Activated T-helper 17 cell treated with anti-CD3 and anti-CD28 coated beads, Interleukin-2, amount 50 U/mL, for 72 hours (primary cell): ENCODE results near the gene SUMF2. TPM values are rescaled to one million over a fixed set of nuclear protein-coding genes. Genes with fewer than 3 reads are reported as not detected.
"Not testable (repeated sequence)": the region's sequence is repeated elsewhere in the genome, so short reads cannot be mapped to it uniquely, and the experiment has no call there.

ENCODE experiments used
- ATAC-seq: fragments of 150-1000 bp; cut with Tn5 transposase; replicated peaks from 2 replicates; pipeline ENCODE4 v1.10.0; 2021; ENCODE audit warnings: mild to moderate bottlenecking, moderate library complexity
- H3K27ac Mint-ChIP-seq: one replicate; pipeline ENCODE4 v1.8.0; 2022; ENCODE audit warnings: mixed read lengths
- H3K27me3 Mint-ChIP-seq: one replicate; pipeline ENCODE4 v1.8.0; 2022; ENCODE audit warnings: mixed read lengths
- H3K36me3 Mint-ChIP-seq: one replicate; pipeline ENCODE4 v1.8.0; 2022; ENCODE audit warnings: low read depth, mild to moderate bottlenecking, mixed read lengths
- H3K4me1 Mint-ChIP-seq: one replicate; pipeline ENCODE4 v1.8.0; 2022; ENCODE audit warnings: mixed read lengths
- H3K4me3 Mint-ChIP-seq: one replicate; pipeline ENCODE4 v1.8.0; 2022; ENCODE audit warnings: mild to moderate bottlenecking, mixed read lengths
- H3K9me3 Mint-ChIP-seq: one replicate; pipeline ENCODE4 v1.8.0; 2022; ENCODE audit warnings: mixed read lengths
- total RNA-seq, 2 donors: library from RNA; stranded (reverse); gene quantifications; one replicate each; pipeline ENCODE4 v1.2.3, GENCODE V29; 2022

The SUMF2 gene
- 10 to 100 TPM; 88.2 to 89.6 TPM for total RNA-seq

DNA sequence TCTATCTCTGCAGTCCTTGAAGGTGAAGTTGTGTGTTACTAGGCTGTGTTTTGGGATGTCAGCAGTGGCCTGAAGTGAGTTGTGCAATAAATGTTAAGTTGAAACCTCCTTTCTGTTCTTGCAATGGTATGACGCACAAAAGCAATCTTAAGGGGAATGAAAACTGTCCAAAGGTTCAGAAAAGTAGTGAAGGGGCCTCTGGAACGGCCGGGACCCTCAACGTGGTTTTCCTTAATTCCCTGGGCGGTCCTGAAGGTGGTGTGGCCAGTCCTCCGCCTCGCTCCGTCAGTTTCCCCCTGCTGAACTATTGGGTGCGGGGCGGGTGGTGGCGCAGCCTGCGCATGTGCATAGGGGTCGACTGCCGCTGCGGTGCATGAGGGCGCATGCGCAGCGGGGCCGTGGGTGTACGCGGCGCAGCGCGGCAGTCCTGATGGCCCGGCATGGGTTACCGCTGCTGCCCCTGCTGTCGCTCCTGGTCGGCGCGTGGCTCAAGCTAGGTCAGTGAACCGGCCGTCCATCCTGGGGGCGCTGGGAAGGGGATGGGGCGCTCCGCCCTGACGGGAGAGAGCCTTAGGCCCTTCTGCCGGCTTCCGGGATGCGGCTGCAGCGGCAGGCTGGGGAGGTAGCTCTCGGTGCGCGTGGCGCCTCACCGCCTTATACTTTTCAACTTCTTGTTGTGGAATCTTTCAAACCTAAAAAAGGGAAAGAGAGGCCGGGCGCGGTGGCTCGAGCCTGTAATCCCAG, at the start of gene SUMF2:
TSS of gene SUMF2 (plus strand) at position 405 of the 744 bp plus-strand sequence. CDS start at position 431, 26 bp downstream.
- no peaks in the 10 kb centered on the region for H3K9me3 Mint-ChIP-seq
- no peaks in the 10 kb centered on the region for H3K27me3 Mint-ChIP-seq
- peaks cover 27% of the 10 kb centered on the region for H3K4me1 Mint-ChIP-seq
- H3K36me3 Mint-ChIP-seq: peaks cover 79% of the 10 kb centered on the region
- H3K4me3 Mint-ChIP-seq: peak within 1 kb of the TSS; percentile 92
- peak within 1 kb of the TSS; percentile 97 for H3K27ac Mint-ChIP-seq
- ATAC-seq: peak; percentile 93

DNA sequence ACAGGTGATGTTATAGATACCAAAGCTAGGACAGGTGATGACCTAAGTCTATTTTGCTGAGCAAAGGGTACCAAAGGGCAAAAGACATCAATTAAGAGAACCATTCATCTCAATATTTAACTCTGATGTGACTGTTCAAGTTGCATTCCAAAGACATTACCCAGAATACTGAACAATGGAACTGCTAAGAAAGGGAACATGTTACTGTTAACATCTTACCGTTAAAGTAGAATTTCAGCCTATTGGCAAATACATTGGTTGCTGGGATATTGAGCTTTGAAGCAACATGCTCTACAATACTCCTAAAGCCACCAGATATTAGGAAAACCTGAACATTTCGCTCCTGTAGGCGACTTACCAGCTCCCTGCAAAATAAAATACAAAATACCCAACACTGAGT, 47.1 kb upstream of the SUMF2 start:
- not testable (repeated sequence) for H3K4me1 Mint-ChIP-seq, H3K9me3 Mint-ChIP-seq, H3K27me3 Mint-ChIP-seq, H3K27ac Mint-ChIP-seq, ATAC-seq, H3K4me3 Mint-ChIP-seq
- peaks cover 49% of the 10 kb centered on the region for H3K36me3 Mint-ChIP-seq

DNA sequence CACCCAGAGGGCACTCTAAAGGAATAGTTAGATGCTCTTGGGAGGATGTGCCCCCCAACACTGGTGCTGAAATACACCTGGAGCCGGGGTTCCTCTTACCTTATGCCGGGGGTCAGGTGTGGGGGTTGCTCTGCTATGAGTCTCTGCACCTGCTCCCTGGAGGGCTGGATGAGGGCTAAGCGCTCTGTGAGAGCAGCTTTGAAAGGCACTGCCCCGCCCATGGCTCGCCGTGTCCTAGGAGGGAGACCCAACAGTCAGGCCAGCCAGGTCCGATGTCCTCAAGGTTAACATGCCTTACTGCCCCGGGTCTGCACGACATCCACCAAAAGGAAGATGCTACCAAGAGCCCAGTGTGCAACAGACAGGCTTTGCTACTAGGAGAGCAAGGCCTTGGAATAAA, 44.6 kb upstream of the SUMF2 start:
- Mint-ChIP-seq H3K27me3 (no peaks in the 10 kb centered on the region), H3K9me3 (no peaks in the 10 kb centered on the region), H3K4me3 (no peak overlapping the region), H3K4me1 (no peaks in the 10 kb centered on the region), H3K36me3 (peaks cover 31% of the 10 kb centered on the region), H3K27ac (no peak overlapping the region)
- no peak for ATAC-seq

DNA sequence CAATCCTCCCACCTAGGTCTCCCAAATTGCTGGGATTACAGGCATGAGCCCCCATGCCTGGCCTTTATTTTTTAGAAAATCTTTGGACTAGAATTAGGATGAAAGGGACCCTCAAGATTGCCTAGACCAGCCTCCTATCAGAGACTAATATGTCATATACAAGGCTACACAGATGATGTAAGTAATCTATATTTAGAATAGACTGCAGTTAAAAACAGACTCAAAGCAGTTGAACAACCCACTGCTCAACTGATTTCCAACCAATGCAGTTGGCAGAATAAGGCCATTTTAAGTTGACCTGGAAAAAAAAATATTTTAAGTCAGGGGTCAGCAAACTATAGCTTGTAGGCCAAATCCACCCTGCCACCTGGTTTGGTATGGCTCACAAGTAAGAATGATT, 40.6 kb upstream of the SUMF2 start:
- Mint-ChIP-seq H3K27ac (no peak overlapping the region), H3K9me3 (no peaks in the 10 kb centered on the region), H3K4me1 (no peaks in the 10 kb centered on the region), H3K27me3 (no peaks in the 10 kb centered on the region), H3K4me3 (no peak overlapping the region), H3K36me3 (peaks cover 22% of the 10 kb centered on the region)
- ATAC-seq: no peak

DNA sequence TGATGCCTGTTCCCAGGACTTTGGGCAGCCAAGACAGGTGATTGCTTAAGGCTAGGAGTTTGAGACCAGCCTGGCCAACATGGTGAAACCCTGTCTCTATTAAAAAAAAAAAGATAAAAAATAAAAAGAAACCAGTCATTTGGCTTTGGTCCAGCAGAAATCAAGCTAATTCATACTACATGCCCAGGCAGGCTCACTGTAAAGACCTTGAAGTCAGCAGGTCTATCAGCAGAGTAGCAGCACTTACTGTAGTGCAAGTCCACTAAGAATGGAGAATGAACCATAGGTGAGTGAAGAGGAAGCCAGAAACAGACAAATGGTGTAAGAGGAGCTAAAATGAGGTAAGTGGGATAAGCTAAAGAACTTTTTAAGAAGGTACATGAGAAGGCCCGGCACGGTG, 37.5 kb upstream of the SUMF2 start:
- Mint-ChIP-seq H3K36me3 (peaks cover 19% of the 10 kb centered on the region), H3K9me3 (no peaks in the 10 kb centered on the region), H3K27me3 (no peaks in the 10 kb centered on the region), H3K27ac (no peak overlapping the region), H3K4me3 (no peak overlapping the region), H3K4me1 (no peaks in the 10 kb centered on the region)
- ATAC-seq: no peak

DNA sequence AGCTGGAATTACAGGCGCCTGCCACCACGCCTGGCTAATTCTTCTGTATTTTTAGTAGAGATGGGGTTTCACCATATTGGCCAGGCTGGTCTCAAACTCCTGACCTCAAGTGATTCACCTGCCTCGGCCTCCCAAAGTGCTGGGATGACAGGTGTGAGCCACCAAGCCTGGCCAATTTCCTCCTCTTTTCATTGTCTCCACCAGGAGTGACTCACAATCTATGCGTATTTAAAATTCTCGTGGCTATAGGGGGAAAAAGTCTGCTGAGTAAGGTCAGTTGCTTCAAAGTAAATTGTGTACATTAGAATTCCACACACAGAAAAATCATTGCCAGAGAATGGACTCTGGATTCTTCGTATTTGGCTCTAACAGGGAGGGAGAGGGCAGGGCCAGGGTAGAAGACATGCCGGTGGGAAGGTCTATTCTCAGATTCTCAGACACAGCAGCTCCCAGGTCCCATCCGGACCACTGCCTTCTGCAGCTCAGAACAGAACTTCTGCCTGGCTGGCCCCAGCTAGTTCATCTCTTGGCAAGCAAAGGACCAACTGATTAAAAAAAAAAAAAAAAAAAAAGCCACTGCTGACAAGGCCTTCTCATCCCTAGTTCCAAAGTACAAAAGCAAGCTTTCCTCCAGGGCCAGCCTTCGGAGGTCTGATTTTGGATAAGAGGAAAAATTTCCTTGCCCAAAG, 35.0 kb upstream of the SUMF2 start:
- H3K9me3 Mint-ChIP-seq: no peaks in the 10 kb centered on the region
- no peak for ATAC-seq
- no peaks in the 10 kb centered on the region for H3K27me3 Mint-ChIP-seq
- H3K36me3 Mint-ChIP-seq: peaks cover 24% of the 10 kb centered on the region
- H3K4me1 Mint-ChIP-seq: peaks cover 5% of the 10 kb centered on the region
- H3K27ac Mint-ChIP-seq: no peak overlapping the region
- no peak overlapping the region for H3K4me3 Mint-ChIP-seq

DNA sequence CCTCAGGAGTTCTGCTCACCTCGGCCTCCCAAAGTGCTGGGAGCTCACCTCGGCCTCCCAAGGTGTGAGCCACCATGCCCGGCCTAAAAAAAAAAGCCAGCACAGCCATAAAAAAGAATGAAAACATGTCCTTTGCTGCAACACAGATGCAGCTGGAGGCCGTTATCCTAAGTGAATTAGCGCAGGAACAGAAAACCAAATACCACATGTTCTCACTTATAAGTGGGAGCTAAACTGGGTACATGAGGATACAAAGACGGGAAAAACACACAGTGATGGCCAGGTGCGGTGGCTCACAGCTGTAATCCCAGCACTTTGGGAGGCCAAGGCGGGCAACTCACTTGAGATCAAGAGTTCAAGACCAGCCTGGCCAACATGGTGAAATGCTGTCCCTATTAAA, 33.7 kb upstream of the SUMF2 start:
- Mint-ChIP-seq H3K27me3 (no peaks in the 10 kb centered on the region), H3K9me3 (no peaks in the 10 kb centered on the region)

DNA sequence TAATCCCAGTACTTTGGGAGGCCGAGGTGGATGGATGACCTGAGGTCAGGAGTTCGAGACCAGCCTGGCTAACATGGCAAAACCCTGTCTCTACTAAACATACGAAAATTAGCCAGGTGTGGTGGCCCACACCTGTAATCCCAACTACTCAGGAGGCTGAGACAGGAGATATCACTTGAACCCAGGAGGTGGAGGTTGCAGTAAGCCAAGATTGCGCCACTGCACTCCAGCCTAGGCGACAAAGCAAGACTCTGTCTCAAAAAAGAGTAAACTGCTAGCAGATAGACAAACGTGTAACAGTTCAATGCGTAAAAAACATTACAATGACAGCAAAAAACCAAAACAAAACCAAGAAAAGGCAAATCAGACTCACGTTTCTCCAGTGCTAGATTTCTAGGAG, 32.5 kb upstream of the SUMF2 start:
- not testable (repeated sequence) for H3K27ac Mint-ChIP-seq, H3K4me1 Mint-ChIP-seq, ATAC-seq, H3K4me3 Mint-ChIP-seq, H3K27me3 Mint-ChIP-seq, H3K9me3 Mint-ChIP-seq
- peaks cover 24% of the 10 kb centered on the region for H3K36me3 Mint-ChIP-seq

More for the DNA sequence above, 33.7 kb upstream of the SUMF2 start:
- ATAC-seq: no peak
- no peak overlapping the region for H3K4me3 Mint-ChIP-seq
- H3K27ac Mint-ChIP-seq: no peak overlapping the region
- peaks cover 24% of the 10 kb centered on the region for H3K36me3 Mint-ChIP-seq
- H3K4me1 Mint-ChIP-seq: peaks cover 5% of the 10 kb centered on the region

DNA sequence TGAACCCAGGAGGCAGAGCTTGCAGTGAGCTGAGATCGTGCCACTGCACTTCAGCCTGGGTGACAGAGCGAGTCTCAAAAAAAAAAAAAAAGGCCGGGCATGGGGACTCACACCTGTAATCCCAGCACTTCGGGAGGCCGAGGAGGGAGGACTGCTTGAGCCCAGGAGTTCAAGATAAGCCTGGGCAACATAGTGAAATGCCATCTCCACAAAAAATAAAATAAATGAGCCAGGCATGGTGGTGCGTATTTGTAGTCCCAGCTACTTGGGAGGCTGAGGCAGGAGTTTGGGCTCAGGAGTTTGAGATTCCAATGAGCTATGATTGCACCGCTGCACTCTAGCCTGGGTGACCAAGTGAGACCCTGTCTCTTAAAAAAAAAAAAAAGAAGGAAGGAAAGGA, 31.5 kb upstream of the SUMF2 start:
- H3K27ac Mint-ChIP-seq, H3K27me3 Mint-ChIP-seq, H3K4me1 Mint-ChIP-seq, H3K9me3 Mint-ChIP-seq, H3K4me3 Mint-ChIP-seq, ATAC-seq: not testable (repeated sequence)
- peaks cover 24% of the 10 kb centered on the region for H3K36me3 Mint-ChIP-seq

DNA sequence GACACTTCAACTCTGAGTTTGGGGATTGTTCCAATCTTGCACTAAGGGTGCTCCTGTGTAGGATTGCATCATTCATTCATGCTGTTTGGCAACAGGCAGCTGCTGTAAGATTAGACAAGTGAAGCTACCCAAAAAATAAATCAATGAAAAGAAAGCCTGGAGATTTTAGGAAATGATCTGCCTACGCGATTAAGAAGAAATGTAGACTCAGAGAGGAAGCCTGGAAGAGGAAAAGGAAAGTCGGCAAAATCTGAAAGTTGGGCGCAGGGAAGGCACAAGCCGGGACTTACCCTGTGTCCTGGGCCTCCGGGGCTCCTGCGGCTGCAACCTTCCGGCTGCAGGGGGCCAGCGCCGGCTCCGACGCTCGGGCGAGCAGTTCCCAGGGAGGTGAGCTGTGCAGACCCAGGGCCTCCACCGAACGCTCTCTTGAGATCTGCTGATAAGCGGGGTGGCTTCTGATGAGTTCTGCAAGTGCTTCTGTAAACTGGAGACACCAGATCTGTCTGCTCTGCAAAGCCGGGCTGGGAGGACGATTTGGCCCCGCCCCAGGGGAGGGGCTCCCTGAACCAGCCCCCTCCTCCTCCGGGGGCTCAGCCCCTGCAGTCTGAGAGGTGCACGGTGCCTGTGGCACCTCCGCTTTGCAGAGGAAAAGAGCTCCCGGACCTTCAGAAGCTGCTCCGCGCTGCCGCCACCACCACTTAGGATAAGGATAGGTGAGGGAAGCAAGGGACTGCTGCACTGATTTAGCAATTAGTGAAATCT, 30.2 kb upstream of the SUMF2 start:
- Mint-ChIP-seq H3K4me1 (peaks cover 5% of the 10 kb centered on the region), H3K27me3 (no peaks in the 10 kb centered on the region), H3K36me3 (peaks cover 19% of the 10 kb centered on the region), H3K4me3 (peak overlapping the region; percentile 90), H3K9me3 (no peaks in the 10 kb centered on the region), H3K27ac (peak overlapping the region; percentile 65)
- ATAC-seq: peak; percentile 95

DNA sequence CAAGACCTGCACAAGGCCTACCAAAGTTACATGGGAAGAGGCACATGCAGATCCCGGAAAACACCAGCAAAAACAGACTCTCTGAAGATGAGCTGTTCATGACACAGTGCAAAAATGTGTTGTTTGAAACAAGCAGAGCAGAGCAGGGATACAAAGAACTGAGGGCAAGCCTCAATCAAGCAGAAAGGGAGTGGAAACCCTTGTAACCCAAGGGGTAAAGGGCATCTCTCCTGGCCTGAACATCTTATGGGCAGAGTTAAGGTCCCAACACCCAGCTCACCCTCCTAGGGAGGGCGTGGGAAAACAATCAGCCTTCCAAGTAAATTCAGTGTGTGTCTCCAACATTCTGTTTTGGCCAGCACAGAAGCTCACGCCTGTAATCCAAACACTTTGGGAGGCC, 23.4 kb upstream of the SUMF2 start:
- Mint-ChIP-seq H3K9me3 (no peaks in the 10 kb centered on the region), H3K36me3 (peaks cover 18% of the 10 kb centered on the region), H3K4me1 (no peaks in the 10 kb centered on the region), H3K4me3 (no peak overlapping the region), H3K27ac (no peak overlapping the region), H3K27me3 (no peaks in the 10 kb centered on the region)
- no peak for ATAC-seq

DNA sequence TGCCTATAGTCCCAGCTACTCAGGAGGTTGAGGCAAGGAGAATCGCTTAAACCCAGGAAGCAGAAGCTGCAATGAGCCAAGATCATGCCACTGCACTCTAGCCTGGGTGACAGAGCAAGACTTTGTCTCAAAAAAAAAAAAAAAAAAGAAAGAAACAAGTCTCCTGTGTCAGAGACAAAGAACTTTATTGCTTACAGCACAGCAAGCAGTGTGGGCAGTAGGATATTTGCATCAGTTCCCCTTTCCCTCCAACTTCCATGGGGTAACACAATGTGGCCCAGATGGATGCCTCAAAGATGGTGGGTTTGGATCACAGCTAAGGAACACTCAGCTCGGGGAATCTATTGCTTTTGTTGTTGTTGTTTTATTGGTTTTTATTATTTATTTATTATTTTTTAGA, 18.3 kb upstream of the SUMF2 start:
- not testable (repeated sequence) for H3K4me3 Mint-ChIP-seq, H3K27ac Mint-ChIP-seq, ATAC-seq

DNA sequence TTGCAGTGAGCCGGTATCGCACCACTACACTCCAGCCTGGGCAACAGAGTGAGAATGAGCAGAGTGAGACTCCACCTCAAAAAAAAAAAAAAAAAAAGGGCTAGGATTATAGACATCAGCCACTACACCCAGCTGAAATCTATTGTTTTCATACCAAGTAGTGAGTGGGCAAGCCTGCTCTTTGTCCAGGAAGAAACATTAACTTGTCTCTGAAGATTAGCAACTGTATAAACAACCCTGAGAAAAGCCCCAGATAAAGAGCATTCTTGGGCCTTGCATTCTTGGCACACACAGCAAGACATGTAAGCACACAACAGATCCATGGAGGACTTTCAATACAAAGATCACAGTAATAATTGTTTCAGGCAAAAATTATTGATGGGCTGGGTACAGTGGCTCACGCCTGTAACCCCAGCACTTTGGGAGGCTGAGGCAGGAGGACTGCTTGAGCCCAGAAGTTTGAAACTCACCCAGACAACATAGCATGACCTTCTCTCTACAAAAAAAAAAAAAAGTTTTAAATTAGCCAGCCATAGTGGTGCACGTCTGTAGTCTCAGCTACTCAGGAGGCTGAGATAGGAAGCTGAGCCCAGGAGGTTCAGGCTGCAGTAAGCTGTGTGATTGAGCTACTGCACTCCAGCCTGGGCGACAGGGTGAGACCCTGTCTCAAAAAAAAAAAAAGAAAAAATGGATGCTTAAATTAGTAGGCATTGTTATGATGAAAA, 17.2 kb upstream of the SUMF2 start:
- no peak for ATAC-seq
- H3K4me3 Mint-ChIP-seq: no peak overlapping the region
- peaks cover 7% of the 10 kb centered on the region for H3K4me1 Mint-ChIP-seq
- no peaks in the 10 kb centered on the region for H3K27me3 Mint-ChIP-seq
- H3K36me3 Mint-ChIP-seq: peaks cover 24% of the 10 kb centered on the region
- peak overlapping the region; percentile 61 for H3K27ac Mint-ChIP-seq
- H3K9me3 Mint-ChIP-seq: no peaks in the 10 kb centered on the region

More for the DNA sequence above, 18.3 kb upstream of the SUMF2 start:
- H3K4me1 Mint-ChIP-seq, H3K27me3 Mint-ChIP-seq, H3K9me3 Mint-ChIP-seq: not testable (repeated sequence)
- H3K36me3 Mint-ChIP-seq: peaks cover 18% of the 10 kb centered on the region

DNA sequence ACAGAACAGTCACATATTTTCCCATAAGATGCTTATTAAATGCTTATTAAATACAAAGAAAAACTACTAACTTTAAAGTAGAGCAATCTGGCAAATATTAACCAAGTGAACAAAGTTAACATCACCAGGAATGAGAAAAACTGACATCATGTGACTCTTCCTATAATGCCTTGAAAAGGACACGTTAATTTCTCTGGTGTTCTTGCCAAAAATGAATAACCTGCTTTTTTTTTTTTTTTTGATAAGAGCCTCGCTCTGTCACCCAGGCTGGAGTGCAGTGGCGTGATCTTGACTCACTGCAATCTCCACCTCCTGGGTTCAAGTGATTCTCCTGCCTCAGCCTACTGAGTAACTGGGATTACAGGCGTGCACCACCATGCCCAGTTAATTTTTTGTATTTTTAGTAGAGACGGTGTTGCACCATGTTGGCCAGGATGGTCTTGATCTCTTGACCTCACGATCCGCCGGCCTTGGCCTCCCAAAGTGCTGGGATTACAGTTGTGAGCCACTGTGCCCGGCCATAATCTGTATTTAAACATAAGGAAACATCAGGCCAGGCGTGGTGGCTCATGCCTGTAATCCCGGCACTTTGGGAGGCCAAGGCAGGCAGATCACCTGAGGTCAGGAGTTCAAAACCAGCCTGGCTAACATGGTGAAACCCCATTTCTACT, 16.5 kb upstream of the SUMF2 start:
- H3K36me3 Mint-ChIP-seq: peaks cover 22% of the 10 kb centered on the region
- not testable (repeated sequence) for ATAC-seq, H3K27me3 Mint-ChIP-seq, H3K4me3 Mint-ChIP-seq, H3K9me3 Mint-ChIP-seq, H3K4me1 Mint-ChIP-seq, H3K27ac Mint-ChIP-seq
